ENCODE results near the gene GPD1L. TPM values are rescaled to one million over a fixed set of nuclear protein-coding genes. Genes with fewer than 3 reads are reported as not detected.

Gene GPD1L
- total and polyA plus RNA-seq, 2 of the 13 experiments (the other 11 are each of a cell fraction or from before 2014, with no cell fraction given) = 4.9 to 13.7 TPM

DNA sequence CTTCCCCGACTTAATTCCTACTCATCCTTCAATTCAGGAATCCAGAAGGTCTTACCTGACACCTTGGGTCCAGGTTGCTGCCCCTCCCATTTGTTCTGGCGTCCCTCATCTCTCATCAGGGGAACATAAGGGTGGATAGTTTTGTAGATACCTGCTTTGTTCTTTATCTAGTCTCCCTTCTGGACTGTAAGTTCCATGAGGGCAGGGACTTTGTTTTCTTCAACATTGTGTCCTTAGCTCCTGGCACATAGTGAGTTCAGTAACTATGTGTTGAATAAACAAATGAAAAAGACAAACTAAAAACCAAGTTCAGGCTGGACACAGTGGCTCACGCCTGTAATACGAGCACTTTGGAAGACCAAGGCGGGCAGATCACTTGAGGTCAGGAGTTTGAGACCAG is 13.2 kb upstream of the GPD1L start:
- Histone ChIP-seq H3K9me3 (ENCODE audit: low read length) (no peaks in the 10 kb centered on the region), H3K4me2 (ENCODE audit: low read depth, low read length) (no peak overlapping the region), H3K27me3 (ENCODE audit: control insufficient read depth in 1 of 2, insufficient read depth in 2 of 2, low read length in 2 of 2) (peaks cover 1 to 37% of the 10 kb centered on the region in 2 experiments; a peak in 3 of 5 replicates), H2AFZ (ENCODE audit: low read length) (no peak overlapping the region), H3K27ac (ENCODE audit: extremely low read length, insufficient read depth, low read length) (no peak overlapping the region), H3K36me3 (replicated peaks in 1 of 2; ENCODE audit: control insufficient read depth in 1 of 2, insufficient read depth in 2 of 2, low read length in 2 of 2) (no peaks in the 10 kb centered on the region), H3K4me1 (ENCODE audit: insufficient read depth, low read length) (peaks cover 25% of the 10 kb centered on the region; the same call in 1 of the 2 replicates), H4K20me1 (ENCODE audit: insufficient read depth, low read length) (no peaks in the 10 kb centered on the region), H3K4me3 (replicated peaks in 1 of 3; ENCODE audit: insufficient read depth in 1 of 3, low read depth in 2 of 3, low read length in 3 of 3) (no peak overlapping the region), H3K9ac (ENCODE audit: insufficient read depth, low read depth, low read length) (no peak overlapping the region), H3K79me2 (ENCODE audit: insufficient read depth, low read length) (no peaks in the 10 kb centered on the region)
- FAIRE-seq (no peak), DNase-seq (ENCODE audit: low spot score) (no peak), ATAC-seq (no peak)
- 21% methylated on average over 5 of the region's 5 CpGs for WGBS (ENCODE audit: low lambda C conversion rate)
- ChIA-PET CTCF (ENCODE audit: low intra/inter-chr PET ratio, low total read pairs) (no interaction called here), POLR2A (interaction anchor here (1.3 kb wide), 1 partner anchor 48 kb away, joined by 3 read pairs; no protein-coding TSS in a partner anchor)
- TF ChIP-seq ZSCAN21 (CRISPR knock-in tag; IDR thresholded peaks at IDR 0.05; ENCODE audit: borderline replicate concordance) (no peak), POGK (CRISPR knock-in tag; conservative IDR thresholded peaks at IDR 0.05) (peak; percentile 86), PHF5A (CRISPR knock-in tag; IDR thresholded peaks at IDR 0.05; ENCODE audit: low read depth, unreplicated experiment) (no peak), ZNF230 (CRISPR knock-in tag; IDR thresholded peaks at IDR 0.05) (no peak)
- BruUV-seq (replicated peaks) = no TSS peak
- in situ Hi-C loops (cut with HindIII; ENCODE audit: extremely low pct_ligation_motif_present, low pct_unique_long_range_greater_than_20kb) (no loop called here), intact Hi-C loops (cut with micrococcal nuclease; ENCODE audit: unreplicated experiment) (no loop called here)

DNA sequence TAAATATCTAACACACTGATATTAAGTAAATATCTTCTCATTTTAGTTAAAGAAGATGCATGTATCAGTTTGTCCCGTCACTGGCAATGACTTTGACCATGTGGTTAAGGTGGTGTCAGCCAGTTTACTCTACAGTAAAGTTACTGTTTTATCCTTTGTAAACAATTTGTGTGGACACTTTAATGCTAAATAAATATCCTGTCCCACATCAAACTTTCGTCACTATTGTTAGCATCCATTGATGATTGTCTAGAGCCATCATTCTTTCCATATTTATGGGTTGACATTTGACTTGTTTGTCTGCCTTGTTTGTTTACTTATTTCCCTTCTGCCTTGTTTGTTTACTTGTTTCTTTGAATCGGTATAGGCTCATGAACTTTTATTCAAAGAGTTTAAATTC is 11.0 kb upstream of the GPD1L start:
- ChIA-PET CTCF (ENCODE audit: low intra/inter-chr PET ratio, low total read pairs) (no interaction called here), POLR2A (no interaction called here)
- Histone ChIP-seq H3K9me3 (ENCODE audit: low read length) (no peaks in the 10 kb centered on the region), H3K4me3 (replicated peaks in 1 of 3; ENCODE audit: insufficient read depth in 1 of 3, low read depth in 2 of 3, low read length in 3 of 3) (no peak overlapping the region), H3K9ac (ENCODE audit: insufficient read depth, low read depth, low read length) (no peak overlapping the region), H3K4me1 (ENCODE audit: insufficient read depth, low read length) (peaks cover 25% of the 10 kb centered on the region; the same call in 1 of the 2 replicates), H3K36me3 (replicated peaks in 1 of 2; ENCODE audit: control insufficient read depth in 1 of 2, insufficient read depth in 2 of 2, low read length in 2 of 2) (no peaks in the 10 kb centered on the region), H3K79me2 (ENCODE audit: insufficient read depth, low read length) (no peaks in the 10 kb centered on the region), H3K4me2 (ENCODE audit: low read depth, low read length) (no peak overlapping the region; the same call in 1 of the 2 replicates), H3K27ac (ENCODE audit: extremely low read length, insufficient read depth, low read length) (no peak overlapping the region), H2AFZ (ENCODE audit: low read length) (no peak overlapping the region), H3K27me3 (ENCODE audit: control insufficient read depth in 1 of 2, insufficient read depth in 2 of 2, low read length in 2 of 2) (peaks cover 2 to 31% of the 10 kb centered on the region in 2 experiments; a peak in 2 of 5 replicates), H4K20me1 (ENCODE audit: insufficient read depth, low read length) (no peaks in the 10 kb centered on the region)
- ATAC-seq = peak; percentile 72
- BruUV-seq (replicated peaks) = no TSS peak
- in situ Hi-C loops (cut with HindIII; ENCODE audit: extremely low pct_ligation_motif_present, low pct_unique_long_range_greater_than_20kb) (no loop called here), intact Hi-C loops (cut with micrococcal nuclease; ENCODE audit: unreplicated experiment) (loop anchor here (5.0 kb wide), 1 partner anchor 68 kb away; no protein-coding TSS in a partner anchor)
- DNase-seq (ENCODE audit: low spot score) = peak; percentile 57
- FAIRE-seq = peak; percentile 48
- under 1% methylated on average over 3 of the region's 3 CpGs for WGBS (ENCODE audit: low lambda C conversion rate)
- TF ChIP-seq NFIC (IDR thresholded peaks at IDR 0.05; ENCODE audit: low read length) (peak; percentile 72; the same call in 1 of the 2 replicates), HNF1A (IDR thresholded peaks at IDR 0.05; ENCODE audit: low read depth) (peak; percentile 79), HNF1A (CRISPR knock-in tag; IDR thresholded peaks at IDR 0.05; ENCODE audit: borderline replicate concordance) (peak; percentile 44; the same call in 1 of the 2 replicates), NR2F6 (IDR thresholded peaks at IDR 0.05) (peak; percentile 87), NR2F6 (CRISPR knock-in tag; IDR thresholded peaks at IDR 0.05) (peak; percentile 70), FOXJ3 (CRISPR knock-in tag; IDR thresholded peaks at IDR 0.05; ENCODE audit: borderline replicate concordance) (0 out of 2 replicates have a peak, but pooled peaks have one; percentile 17)
- TF ChIP-seq, protein P1, sequence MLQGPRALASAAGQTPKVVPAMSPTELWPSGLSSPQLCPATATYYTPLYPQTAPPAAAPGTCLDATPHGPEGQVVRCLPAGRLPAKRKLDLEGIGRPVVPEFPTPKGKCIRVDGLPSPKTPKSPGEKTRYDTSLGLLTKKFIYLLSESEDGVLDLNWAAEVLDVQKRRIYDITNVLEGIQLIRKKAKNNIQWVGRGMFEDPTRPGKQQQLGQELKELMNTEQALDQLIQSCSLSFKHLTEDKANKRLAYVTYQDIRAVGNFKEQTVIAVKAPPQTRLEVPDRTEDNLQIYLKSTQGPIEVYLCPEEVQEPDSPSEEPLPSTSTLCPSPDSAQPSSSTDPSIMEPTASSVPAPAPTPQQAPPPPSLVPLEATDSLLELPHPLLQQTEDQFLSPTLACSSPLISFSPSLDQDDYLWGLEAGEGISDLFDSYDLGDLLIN (CRISPR knock-in tag; IDR thresholded peaks at IDR 0.05; ENCODE audit: borderline replicate concordance) = no peak
